Suprapubic skin (tissue), 3 donors: ENCODE measurements around the gene LPP.

Source experiments
- CTCF ChIP-seq, 2 donors: fragments of 200-600 bp in 1 of 2; fragments of 450-650 bp in 1 of 2; sonication (generic) in 1 of 2; IDR thresholded peaks; one replicate each; pipeline ENCODE4 v1.5.1; 2016 to 2019; ENCODE audit warnings: antibody characterized with exemption in 2 of 2, mild to moderate bottlenecking in 1 of 2, moderate library complexity in 1 of 2
- EP300 ChIP-seq: sonication (generic); formaldehyde crosslinking; IDR thresholded peaks from one replicate; pipeline ENCODE4 v1.6.1; 2017; ENCODE audit warnings: antibody characterized with exemption
- POLR2A ChIP-seq, 2 donors: fragments of 450-650 bp; IDR thresholded peaks; one replicate each; pipeline ENCODE4 v1.6.1; 2017; ENCODE audit warnings: antibody characterized with exemption in 2 of 2, mild to moderate bottlenecking in 2 of 2, moderate library complexity in 2 of 2

DNA sequence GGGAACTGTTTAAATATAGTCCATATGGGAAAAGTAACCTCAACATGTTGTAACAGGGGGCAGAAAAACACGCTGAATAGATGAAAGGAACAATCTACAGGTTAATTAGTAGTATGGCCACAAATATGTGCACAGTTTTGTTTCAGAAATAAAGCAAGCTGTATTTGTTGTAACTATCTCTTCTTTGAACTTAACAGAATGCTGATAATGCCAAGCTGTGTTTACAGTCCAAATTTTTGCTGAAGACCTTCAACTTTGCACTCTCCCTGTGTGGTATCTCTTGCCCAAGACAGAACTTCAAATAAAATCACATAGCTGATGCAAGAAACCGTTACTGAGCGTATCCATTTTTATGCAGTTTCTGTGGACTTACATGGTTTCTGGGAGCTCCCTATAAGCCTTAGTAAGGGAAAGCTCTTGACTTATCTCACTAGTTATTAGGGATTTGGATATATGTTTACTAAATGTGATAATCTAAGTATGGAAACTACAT lies 592.4 kb downstream of the LPP start:
- TF ChIP-seq CTCF (IDR thresholded peaks at IDR 0.05) (no peak), POLR2A (IDR thresholded peaks at IDR 0.05) (no peak), EP300 (no peak)
